GM15510 (cell line): ENCODE results near the gene ATP8B1.

Source experiments
- POLR2A ChIP-seq: IDR thresholded peaks from 3 replicates; pipeline ENCODE4 v1.6.1; 2011; ENCODE audit warnings: borderline replicate concordance; ENCODE audit not compliant: insufficient read length; ENCODE audit errors: extremely low read depth

Gene ATP8B1

GRCh38 chr18:57803103-57803969 lies at the start of gene ATP8B1:
Gene ATP8B1 (minus strand): TSS chr18:57803315. CDS start chr18:57731807, 71,508 bp downstream.
- TF ChIP-seq POLR2A, result no peak

GRCh38 chr18:57850063-57850462 lies 46.9 kb upstream of the ATP8B1 start:
- TF ChIP-seq POLR2A, result no peak

- TF ChIP-seq POLR2A, result no peak
Measured at GRCh38 chr18:57846258-57846657, 43.1 kb upstream of the ATP8B1 start.

GRCh38 chr18:57845605-57846074 lies 42.5 kb upstream of the ATP8B1 start:
- TF ChIP-seq POLR2A, result no peak

- no peak for TF ChIP-seq POLR2A
Measured at GRCh38 chr18:57844319-57844718, 41.2 kb upstream of the ATP8B1 start.

GRCh38 chr18:57843386-57843785 lies 40.3 kb upstream of the ATP8B1 start:
- no peak for TF ChIP-seq POLR2A

GRCh38 chr18:57841568-57841967 lies 38.5 kb upstream of the ATP8B1 start:
- no peak for TF ChIP-seq POLR2A

- TF ChIP-seq POLR2A, result no peak
Measured at GRCh38 chr18:57839942-57840381, 36.8 kb upstream of the ATP8B1 start.

- no peak for TF ChIP-seq POLR2A
Measured at GRCh38 chr18:57837917-57838548, 34.9 kb upstream of the ATP8B1 start.

GRCh38 chr18:57836557-57836956 lies 33.4 kb upstream of the ATP8B1 start:
- TF ChIP-seq POLR2A, result no peak

- TF ChIP-seq POLR2A, result no peak
Measured at GRCh38 chr18:57835904-57836303, 32.8 kb upstream of the ATP8B1 start.

- TF ChIP-seq POLR2A, result no peak
Measured at GRCh38 chr18:57834616-57835015, 31.5 kb upstream of the ATP8B1 start.

GRCh38 chr18:57833441-57834101 lies 30.5 kb upstream of the ATP8B1 start:
- TF ChIP-seq POLR2A, result no peak

- TF ChIP-seq POLR2A, result no peak
Measured at GRCh38 chr18:57832730-57833129, 29.6 kb upstream of the ATP8B1 start.
